Brain microvascular endothelial cell (primary cell): ENCODE measurements around the gene SETD1B.
A peak's percentile ranks its signal among the peaks of the same experiment; 100 is the strongest.

Experiments used
- DNase-seq: peaks from one replicate; pipeline ENCODE4 v3.0.0-alpha.2; 2020
- H3K27ac ChIP-seq: fragments of 250-450 bp; sonication (Bioruptor Pico); 2 replicates; pipeline ENCODE4 v1.5.1; 2020; ENCODE audit warnings: mild to moderate bottlenecking, moderate library complexity
- H3K27me3 ChIP-seq: fragments of 250-450 bp; sonication (Bioruptor Pico); replicated peaks from 2 replicates; pipeline ENCODE4 v1.5.1; 2020; ENCODE audit warnings: mild to moderate bottlenecking
- H3K36me3 ChIP-seq: fragments of 250-450 bp; sonication (Bioruptor Pico); replicated peaks from 2 replicates; pipeline ENCODE4 v1.5.1; 2020; ENCODE audit warnings: mild to moderate bottlenecking
- H3K4me3 ChIP-seq: 2 replicates; pipeline ENCODE4 v1.5.1; 2011; ENCODE audit warnings: low read depth, mild to moderate bottlenecking, control low read depth, low read length, moderate library complexity
- in situ Hi-C: cut with HindIII; loops from 2 replicates; pipeline ENCODE4 v1.10.0; 2017; ENCODE audit warnings: low sequenced_read_pairs, low pct_ligation_motif_present
- TF ChIP-seq, protein P1 (sequence below): IDR thresholded peaks from 2 replicates; pipeline ENCODE4 v1.5.1; 2011; ENCODE audit warnings: low read depth, mild to moderate bottlenecking, moderate library complexity, low read length, control low read depth, inconsistent platforms; ENCODE audit errors: missing control alignments

The SETD1B gene

DNA sequence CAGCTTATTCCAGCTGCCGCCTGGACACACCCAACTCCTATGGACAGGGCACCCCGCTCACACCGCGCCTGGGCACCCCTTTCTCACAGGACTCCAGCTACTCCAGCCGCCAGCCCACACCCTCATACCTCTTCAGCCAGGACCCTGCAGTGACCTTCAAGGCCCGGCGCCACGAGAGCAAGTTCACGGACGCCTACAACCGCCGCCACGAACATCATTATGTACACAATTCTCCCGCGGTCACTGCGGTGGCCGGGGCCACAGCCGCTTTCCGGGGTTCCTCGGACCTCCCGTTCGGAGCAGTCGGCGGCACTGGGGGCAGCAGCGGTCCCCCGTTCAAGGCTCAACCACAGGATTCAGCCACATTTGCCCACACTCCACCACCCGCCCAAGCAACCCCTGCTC, 5.9 kb downstream of the SETD1B start:
- DNase-seq = no peak
- no peak overlapping the region for H3K4me3 ChIP-seq
- in situ Hi-C loops = no loop called here
- peaks cover 52% of the 10 kb centered on the region for H3K36me3 ChIP-seq
- no peak overlapping the region for H3K27ac ChIP-seq
- TF ChIP-seq, protein P1, sequence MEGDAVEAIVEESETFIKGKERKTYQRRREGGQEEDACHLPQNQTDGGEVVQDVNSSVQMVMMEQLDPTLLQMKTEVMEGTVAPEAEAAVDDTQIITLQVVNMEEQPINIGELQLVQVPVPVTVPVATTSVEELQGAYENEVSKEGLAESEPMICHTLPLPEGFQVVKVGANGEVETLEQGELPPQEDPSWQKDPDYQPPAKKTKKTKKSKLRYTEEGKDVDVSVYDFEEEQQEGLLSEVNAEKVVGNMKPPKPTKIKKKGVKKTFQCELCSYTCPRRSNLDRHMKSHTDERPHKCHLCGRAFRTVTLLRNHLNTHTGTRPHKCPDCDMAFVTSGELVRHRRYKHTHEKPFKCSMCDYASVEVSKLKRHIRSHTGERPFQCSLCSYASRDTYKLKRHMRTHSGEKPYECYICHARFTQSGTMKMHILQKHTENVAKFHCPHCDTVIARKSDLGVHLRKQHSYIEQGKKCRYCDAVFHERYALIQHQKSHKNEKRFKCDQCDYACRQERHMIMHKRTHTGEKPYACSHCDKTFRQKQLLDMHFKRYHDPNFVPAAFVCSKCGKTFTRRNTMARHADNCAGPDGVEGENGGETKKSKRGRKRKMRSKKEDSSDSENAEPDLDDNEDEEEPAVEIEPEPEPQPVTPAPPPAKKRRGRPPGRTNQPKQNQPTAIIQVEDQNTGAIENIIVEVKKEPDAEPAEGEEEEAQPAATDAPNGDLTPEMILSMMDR = no peak
- no peaks in the 10 kb centered on the region for H3K27me3 ChIP-seq

GRCh38 chr12:121810234-121810817, 6.5 kb downstream of the SETD1B start:
- TF ChIP-seq, protein P1 = no peak
- in situ Hi-C loops = no loop called here
- Histone ChIP-seq H3K36me3 (peaks cover 59% of the 10 kb centered on the region), H3K4me3 (no peak overlapping the region), H3K27ac (no peak overlapping the region), H3K27me3 (no peaks in the 10 kb centered on the region)
- DNase-seq = no peak

- in situ Hi-C loops = no loop called here
- no peak for DNase-seq
- TF ChIP-seq, protein P1 = no peak
- Histone ChIP-seq H3K4me3 (peak overlapping the region; percentile 65), H3K27me3 (no peaks in the 10 kb centered on the region), H3K36me3 (peaks cover 61% of the 10 kb centered on the region), H3K27ac (no peak overlapping the region)
Observed at GRCh38 chr12:121810833-121811433, 7.1 kb downstream of the SETD1B start.

- TF ChIP-seq, protein P1 = peak; percentile 52
- Histone ChIP-seq H3K4me3 (peak overlapping the region; percentile 65), H3K27me3 (no peaks in the 10 kb centered on the region), H3K36me3 (peaks cover 66% of the 10 kb centered on the region), H3K27ac (peak overlapping the region; percentile 2)
- in situ Hi-C loops = no loop called here
- peak; percentile 29 for DNase-seq
Observed at GRCh38 chr12:121811434-121812319, 7.9 kb downstream of the SETD1B start.

GRCh38 chr12:121812320-121812871, 8.6 kb downstream of the SETD1B start:
- H3K27ac ChIP-seq = no peak overlapping the region
- peak overlapping the region; percentile 65 for H3K4me3 ChIP-seq
- H3K36me3 ChIP-seq = peaks cover 73% of the 10 kb centered on the region
- in situ Hi-C loops = no loop called here
- no peaks in the 10 kb centered on the region for H3K27me3 ChIP-seq
- TF ChIP-seq, protein P1 = no peak
- DNase-seq = peak; percentile 56
